GM12872 (cell line): ENCODE results near the gene PLSCR3.

ENCODE experiments used
- CTCF ChIP-seq: IDR thresholded peaks from 3 replicates; pipeline ENCODE4 v1.5.1; 2011; ENCODE audit warnings: low read depth, mild to moderate bottlenecking, low read length, moderate library complexity; ENCODE audit not compliant: insufficient read depth

PLSCR3 gene

GRCh38 chr17:7425756-7426155 is 31.4 kb upstream of the PLSCR3 start:
- no peak for TF ChIP-seq CTCF

- no peak for TF ChIP-seq CTCF
Observed at GRCh38 chr17:7425316-7425715, 31.0 kb upstream of the PLSCR3 start, which contains the start of gene SPEM2. TSS of gene SPEM2 (plus strand) at chr17:7425616. CDS start at chr17:7425689, 73 bp downstream.

- no peak for TF ChIP-seq CTCF
Observed at GRCh38 chr17:7423679-7424078, 29.4 kb upstream of the PLSCR3 start.

- no peak for TF ChIP-seq CTCF
Observed at GRCh38 chr17:7421186-7421585, 26.9 kb upstream of the PLSCR3 start.

GRCh38 chr17:7419819-7420610 is 25.7 kb upstream of the PLSCR3 start, which contains the start of gene SPEM1:
TSS of gene SPEM1 (plus strand) at chr17:7420324. CDS start at chr17:7420385, 61 bp downstream.
- no peak for TF ChIP-seq CTCF

- no peak for TF ChIP-seq CTCF
Observed at GRCh38 chr17:7418472-7419152, 24.3 kb upstream of the PLSCR3 start.

GRCh38 chr17:7417056-7417655 is 22.8 kb upstream of the PLSCR3 start:
- TF ChIP-seq CTCF = no peak
